Measurements from ENCODE around the gene GALNT7.

GRCh38 chr4:173256825-173257224, 88.2 kb downstream of the GALNT7 start:
- TF ChIP-seq CTCF (IDR thresholded peaks at IDR 0.05; ENCODE audit: low read depth, low read length) (no peak), POLR2A (IDR thresholded peaks at IDR 0.05; ENCODE audit: extremely low read depth, insufficient read length) (no peak), MAX (IDR thresholded peaks at IDR 0.05; ENCODE audit: low read depth, low read length) (no peak), MYC (IDR thresholded peaks at IDR 0.05; ENCODE audit: low read depth, low read length) (no peak)
